ENCODE results near the gene SLC7A6OS. TPM values are rescaled to one million over a fixed set of nuclear protein-coding genes. Genes with fewer than 3 reads are reported as not detected.

The SLC7A6OS gene
- total RNA-seq, 1 experiment from 2014 or later, result 16.0 TPM

GRCh38 chr16:68298312-68298711 lies 12.4 kb downstream of the SLC7A6OS start:
- Histone ChIP-seq H3K4me1 (ENCODE audit: control insufficient read depth, insufficient read depth, low read length) (peaks cover 22% of the 10 kb centered on the region), H3K4me3 (ENCODE audit: low read depth in 2 of 2, low read length in 2 of 2) (no peak overlapping the region), H3K36me3 (ENCODE audit: control insufficient read depth, insufficient read depth, low read length) (peaks cover 8% of the 10 kb centered on the region), H3K9me3 (ENCODE audit: control insufficient read depth, insufficient read depth, low read depth, low read length) (no peaks in the 10 kb centered on the region), H3K27ac (ENCODE audit: low read length) (no peak overlapping the region), H3K27me3 (ENCODE audit: control insufficient read depth, insufficient read depth, low read length) (no peaks in the 10 kb centered on the region)
- POLR2A ChIA-PET, result no interaction called here
- no peak for TF ChIP-seq CTCF (IDR thresholded peaks at IDR 0.05)
- no peak for TF ChIP-seq TCF7L2 (IDR thresholded peaks at IDR 0.05; ENCODE audit: low read depth, low read length)
- no peak for TF ChIP-seq SIN3A (IDR thresholded peaks at IDR 0.05; ENCODE audit: borderline replicate concordance, insufficient read depth, low read depth, low read length)
- no peak for TF ChIP-seq REST (IDR thresholded peaks at IDR 0.05; ENCODE audit: insufficient read depth in 1 of 2, low read depth in 2 of 2, low read length in 1 of 2)
- no peak for TF ChIP-seq POLR2AphosphoS5 (IDR thresholded peaks at IDR 0.05; ENCODE audit: low read depth, low read length)
- intact Hi-C loops (cut with micrococcal nuclease; ENCODE audit: unreplicated experiment), result no loop called here
- in situ Hi-C loops (cut with HindIII; ENCODE audit: low pct_unique_long_range_greater_than_20kb, low sequenced_read_pairs), result no loop called here
- ATAC-seq (no peak), DNase-seq (ENCODE audit: low read depth, low spot score) (no peak)
- CTCF ChIA-PET, result interaction anchor here (0.6 kb wide), 1 partner anchor 833 kb away, joined by 15 read pairs; no protein-coding TSS in a partner anchor
- BruUV-seq (replicated peaks), result no TSS peak

GRCh38 chr16:68297908-68298307 lies 12.8 kb downstream of the SLC7A6OS start:
- ChIA-PET CTCF (no interaction called here), POLR2A (no interaction called here)
- DNase-seq (ENCODE audit: low read depth, low spot score), result no peak
- ATAC-seq, result no peak
- H3K27me3 ChIP-seq (ENCODE audit: control insufficient read depth, insufficient read depth, low read length), result no peaks in the 10 kb centered on the region
- peaks cover 22% of the 10 kb centered on the region for H3K4me1 ChIP-seq (ENCODE audit: control insufficient read depth, insufficient read depth, low read length)
- peaks cover 8% of the 10 kb centered on the region for H3K36me3 ChIP-seq (ENCODE audit: control insufficient read depth, insufficient read depth, low read length)
- intact Hi-C loops (cut with micrococcal nuclease; ENCODE audit: unreplicated experiment), result no loop called here
- no peaks in the 10 kb centered on the region for H3K9me3 ChIP-seq (ENCODE audit: control insufficient read depth, insufficient read depth, low read depth, low read length)
- in situ Hi-C loops (cut with HindIII; ENCODE audit: low pct_unique_long_range_greater_than_20kb, low sequenced_read_pairs), result no loop called here
- H3K27ac ChIP-seq (ENCODE audit: low read length), result no peak overlapping the region
- H3K4me3 ChIP-seq (ENCODE audit: low read depth in 2 of 2, low read length in 2 of 2), result no peak overlapping the region
- BruUV-seq (replicated peaks), result no TSS peak
- TF ChIP-seq TCF7L2 (IDR thresholded peaks at IDR 0.05; ENCODE audit: low read depth, low read length) (no peak), SIN3A (IDR thresholded peaks at IDR 0.05; ENCODE audit: borderline replicate concordance, insufficient read depth, low read depth, low read length) (no peak), REST (IDR thresholded peaks at IDR 0.05; ENCODE audit: insufficient read depth in 1 of 2, low read depth in 2 of 2, low read length in 1 of 2) (no peak), POLR2AphosphoS5 (IDR thresholded peaks at IDR 0.05; ENCODE audit: low read depth, low read length) (no peak), CTCF (IDR thresholded peaks at IDR 0.05) (no peak)
